SJCRH30 (cell line): ENCODE data around the gene CMTR2. TPM values are rescaled to one million over a fixed set of nuclear protein-coding genes. Genes with fewer than 3 reads are reported as not detected.

Experiments used
- DNase-seq, 2 experiments: peaks; one replicate each; pipeline ENCODE4 v3.0.0-alpha.2; 2015 to 2020
- H3K27ac ChIP-seq: fragments of 250-450 bp; sonication (Bioruptor Pico); 2 replicates; pipeline ENCODE4 v1.5.1; 2020; ENCODE audit warnings: mild to moderate bottlenecking, moderate library complexity
- H3K27me3 ChIP-seq: fragments of 250-450 bp; sonication (Bioruptor Pico); 2 replicates; pipeline ENCODE4 v1.5.1; 2020; ENCODE audit warnings: mild to moderate bottlenecking, moderate library complexity
- H3K36me3 ChIP-seq: fragments of 250-450 bp; sonication (Bioruptor Pico); 2 replicates; pipeline ENCODE4 v1.5.1; 2020; ENCODE audit warnings: mild to moderate bottlenecking, moderate library complexity
- H3K4me1 ChIP-seq: fragments of 250-450 bp; sonication (Bioruptor Pico); 2 replicates; pipeline ENCODE4 v1.5.1; 2020; ENCODE audit warnings: mild to moderate bottlenecking, moderate library complexity
- H3K4me3 ChIP-seq: fragments of 250-450 bp; sonication (Bioruptor Pico); 2 replicates; pipeline ENCODE4 v1.5.1; 2020; ENCODE audit warnings: mild to moderate bottlenecking, moderate library complexity
- H3K9me3 ChIP-seq: fragments of 250-450 bp; sonication (Bioruptor Pico); replicated peaks from 2 replicates; pipeline ENCODE4 v1.5.1; 2020; ENCODE audit warnings: mild to moderate bottlenecking, moderate library complexity
- total RNA-seq: library from RNA; depleted of rRNA; stranded (reverse); fragments of >200 nt; shearing (Covaris generic); gene quantifications from 2 replicates; pipeline ENCODE4 v1.2.3, GENCODE V29; 2014; rRNA removed

Gene CMTR2
- total RNA-seq, 1 experiment from 2014 or later = 21.2 TPM

- no peaks in the 10 kb centered on the region for H3K27me3 ChIP-seq
- no peak overlapping the region for H3K27ac ChIP-seq
- DNase-seq = no peak
- H3K9me3 ChIP-seq = no peaks in the 10 kb centered on the region
- H3K36me3 ChIP-seq = no peaks in the 10 kb centered on the region
- H3K4me3 ChIP-seq = no peak overlapping the region
- peaks cover 17% of the 10 kb centered on the region for H3K4me1 ChIP-seq
These were observed 31.4 kb downstream of the CMTR2 start for GRCh38 chr16:71257768-71258167.

- H3K9me3 ChIP-seq = no peaks in the 10 kb centered on the region
- DNase-seq = peak; percentile 82 to 88
- H3K4me3 ChIP-seq = peak overlapping the region; percentile 21
- no peaks in the 10 kb centered on the region for H3K27me3 ChIP-seq
- no peaks in the 10 kb centered on the region for H3K36me3 ChIP-seq
- peak overlapping the region; percentile 85 for H3K27ac ChIP-seq
- peaks cover 17% of the 10 kb centered on the region for H3K4me1 ChIP-seq
These were observed 33.5 kb downstream of the CMTR2 start for GRCh38 chr16:71255721-71256120.

- no peaks in the 10 kb centered on the region for H3K9me3 ChIP-seq
- no peaks in the 10 kb centered on the region for H3K27me3 ChIP-seq
- DNase-seq = peak; percentile 2 to 38
- peak overlapping the region; percentile 21 for H3K4me3 ChIP-seq
- H3K27ac ChIP-seq = peak overlapping the region; percentile 85
- no peaks in the 10 kb centered on the region for H3K36me3 ChIP-seq
- peaks cover 17% of the 10 kb centered on the region for H3K4me1 ChIP-seq
These were observed 34.2 kb downstream of the CMTR2 start for GRCh38 chr16:71254832-71255525.

GRCh38 chr16:71250461-71251235 lies 38.6 kb downstream of the CMTR2 start:
- Histone ChIP-seq H3K9me3 (no peaks in the 10 kb centered on the region), H3K27ac (no peak overlapping the region), H3K27me3 (no peaks in the 10 kb centered on the region), H3K4me1 (peaks cover 10% of the 10 kb centered on the region), H3K4me3 (no peak overlapping the region), H3K36me3 (no peaks in the 10 kb centered on the region)
- DNase-seq = no peak

- Histone ChIP-seq H3K4me3 (no peak overlapping the region), H3K9me3 (no peaks in the 10 kb centered on the region), H3K27ac (no peak overlapping the region), H3K36me3 (no peaks in the 10 kb centered on the region), H3K4me1 (no peaks in the 10 kb centered on the region), H3K27me3 (no peaks in the 10 kb centered on the region)
- DNase-seq = no peak
These were observed 39.8 kb downstream of the CMTR2 start for GRCh38 chr16:71249399-71249798.

GRCh38 chr16:71247478-71247877 lies 41.7 kb downstream of the CMTR2 start:
- Histone ChIP-seq H3K36me3 (no peaks in the 10 kb centered on the region), H3K4me1 (no peaks in the 10 kb centered on the region), H3K27ac (no peak overlapping the region), H3K4me3 (no peak overlapping the region), H3K9me3 (no peaks in the 10 kb centered on the region), H3K27me3 (no peaks in the 10 kb centered on the region)
- DNase-seq = no peak

GRCh38 chr16:71246309-71246708 lies 42.9 kb downstream of the CMTR2 start:
- no peaks in the 10 kb centered on the region for H3K27me3 ChIP-seq
- DNase-seq = no peak
- H3K4me3 ChIP-seq = no peak overlapping the region
- H3K36me3 ChIP-seq = no peaks in the 10 kb centered on the region
- H3K4me1 ChIP-seq = no peaks in the 10 kb centered on the region
- no peak overlapping the region for H3K27ac ChIP-seq
- no peaks in the 10 kb centered on the region for H3K9me3 ChIP-seq

- no peak overlapping the region for H3K4me3 ChIP-seq
- H3K36me3 ChIP-seq = no peaks in the 10 kb centered on the region
- H3K4me1 ChIP-seq = no peaks in the 10 kb centered on the region
- DNase-seq = no peak
- H3K9me3 ChIP-seq = no peaks in the 10 kb centered on the region
- no peaks in the 10 kb centered on the region for H3K27me3 ChIP-seq
- H3K27ac ChIP-seq = no peak overlapping the region
These were observed 44.7 kb downstream of the CMTR2 start for GRCh38 chr16:71244521-71244920.

GRCh38 chr16:71242601-71243000 lies 46.6 kb downstream of the CMTR2 start:
- no peak for DNase-seq
- Histone ChIP-seq H3K27ac (no peak overlapping the region), H3K4me1 (no peaks in the 10 kb centered on the region), H3K36me3 (no peaks in the 10 kb centered on the region), H3K27me3 (no peaks in the 10 kb centered on the region), H3K4me3 (no peak overlapping the region), H3K9me3 (no peaks in the 10 kb centered on the region)

- H3K27ac ChIP-seq = no peak overlapping the region
- DNase-seq = no peak
- H3K4me3 ChIP-seq = no peak overlapping the region
- H3K36me3 ChIP-seq = no peaks in the 10 kb centered on the region
- no peaks in the 10 kb centered on the region for H3K4me1 ChIP-seq
- H3K27me3 ChIP-seq = no peaks in the 10 kb centered on the region
- no peaks in the 10 kb centered on the region for H3K9me3 ChIP-seq
These were observed 47.2 kb downstream of the CMTR2 start for GRCh38 chr16:71242036-71242435.

Other genes starting within 250 kb of the CMTR2 start
- 0.04 and 0.18 TPM in 2 replicates for gene HYDIN, start 58.7 kb downstream of the CMTR2 start, total RNA-seq
- gene CALB2, start 69.3 kb upstream of the CMTR2 start, total RNA-seq = not detected in 2 replicates
- not detected in 2 replicates for gene TLE7, start 152.7 kb upstream of the CMTR2 start, total RNA-seq
- gene ZNF23, start 172.8 kb upstream of the CMTR2 start, total RNA-seq = 4.4 and 6.2 TPM in 2 replicates
- 1.1 and 2.4 TPM in 2 replicates for gene ZNF19, start 199.9 kb upstream of the CMTR2 start, total RNA-seq
- gene CHST4, start 237.0 kb upstream of the CMTR2 start, total RNA-seq = 0.61 and 0.71 TPM in 2 replicates